Lung microvascular endothelial cell (primary cell): ENCODE data around the gene SLC11A1. TPM values are rescaled to one million over a fixed set of nuclear protein-coding genes. Genes with fewer than 3 reads are reported as not detected.

Experiments used
- DNase-seq, 2 donors: peaks; one replicate each; pipeline versions ENCODE4 v3.0.0 to v3.0.0-alpha.2; 2010; ENCODE audit warnings: low read depth in 2 of 2
- total RNA-seq: library from RNA; depleted of rRNA; stranded (reverse); fragments of >200 nt; gene quantifications from 2 replicates; pipeline ENCODE4 v1.2.1, GENCODE V29; 2014

Gene SLC11A1
- total RNA-seq, 1 donor from 2014 or later = 0.20 TPM

DNA sequence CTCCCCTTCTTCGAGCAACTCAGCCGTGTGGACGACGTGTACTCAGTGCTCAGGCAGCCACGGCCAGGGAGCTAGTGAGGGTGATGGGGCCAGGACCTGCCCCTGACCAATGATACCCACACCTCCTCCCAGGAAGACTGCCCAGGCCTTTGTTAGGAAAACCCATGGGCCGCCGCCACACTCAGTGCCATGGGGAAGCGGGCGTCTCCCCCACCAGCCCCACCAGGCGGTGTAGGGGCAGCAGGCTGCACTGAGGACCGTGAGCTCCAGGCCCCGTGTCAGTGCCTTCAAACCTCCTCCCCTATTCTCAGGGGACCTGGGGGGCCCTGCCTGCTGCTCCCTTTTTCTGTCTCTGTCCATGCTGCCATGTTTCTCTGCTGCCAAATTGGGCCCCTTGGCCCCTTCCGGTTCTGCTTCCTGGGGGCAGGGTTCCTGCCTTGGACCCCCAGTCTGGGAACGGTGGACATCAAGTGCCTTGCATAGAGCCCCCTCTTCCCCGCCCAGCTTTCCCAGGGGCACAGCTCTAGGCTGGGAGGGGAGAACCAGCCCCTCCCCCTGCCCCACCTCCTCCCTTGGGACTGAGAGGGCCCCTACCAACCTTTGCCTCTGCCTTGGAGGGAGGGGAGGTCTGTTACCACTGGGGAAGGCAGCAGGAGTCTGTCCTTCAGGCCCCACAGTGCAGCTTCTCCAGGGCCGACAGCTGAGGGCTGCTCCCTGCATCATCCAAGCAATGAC lies 22.4 kb downstream of the SLC11A1 start:
- DNase-seq = no peak

- DNase-seq = no peak
Measured at GRCh38 chr2:218405086-218405745, 23.1 kb downstream of the SLC11A1 start.

DNA sequence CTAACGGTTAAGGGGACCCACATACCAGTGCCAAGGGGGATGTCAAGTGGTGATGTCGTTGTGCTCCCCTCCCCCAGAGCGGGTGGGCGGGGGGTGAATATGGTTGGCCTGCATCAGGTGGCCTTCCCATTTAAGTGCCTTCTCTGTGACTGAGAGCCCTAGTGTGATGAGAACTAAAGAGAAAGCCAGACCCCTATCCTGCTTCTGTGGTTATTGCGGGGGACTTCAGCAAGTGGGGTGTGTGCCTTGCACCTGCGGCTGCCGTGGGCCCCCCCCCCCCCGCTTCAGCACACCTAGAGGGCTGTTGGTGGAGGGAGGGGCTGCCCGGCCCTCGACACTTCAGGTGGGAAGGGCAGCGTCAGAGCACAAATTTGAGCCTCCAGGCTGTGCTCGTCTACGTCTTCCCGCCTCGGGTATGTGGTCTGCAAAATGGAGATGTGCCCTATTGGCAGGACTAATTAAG lies 23.7 kb downstream of the SLC11A1 start:
- DNase-seq = peak in 1 of 2 donors; percentile 33

DNA sequence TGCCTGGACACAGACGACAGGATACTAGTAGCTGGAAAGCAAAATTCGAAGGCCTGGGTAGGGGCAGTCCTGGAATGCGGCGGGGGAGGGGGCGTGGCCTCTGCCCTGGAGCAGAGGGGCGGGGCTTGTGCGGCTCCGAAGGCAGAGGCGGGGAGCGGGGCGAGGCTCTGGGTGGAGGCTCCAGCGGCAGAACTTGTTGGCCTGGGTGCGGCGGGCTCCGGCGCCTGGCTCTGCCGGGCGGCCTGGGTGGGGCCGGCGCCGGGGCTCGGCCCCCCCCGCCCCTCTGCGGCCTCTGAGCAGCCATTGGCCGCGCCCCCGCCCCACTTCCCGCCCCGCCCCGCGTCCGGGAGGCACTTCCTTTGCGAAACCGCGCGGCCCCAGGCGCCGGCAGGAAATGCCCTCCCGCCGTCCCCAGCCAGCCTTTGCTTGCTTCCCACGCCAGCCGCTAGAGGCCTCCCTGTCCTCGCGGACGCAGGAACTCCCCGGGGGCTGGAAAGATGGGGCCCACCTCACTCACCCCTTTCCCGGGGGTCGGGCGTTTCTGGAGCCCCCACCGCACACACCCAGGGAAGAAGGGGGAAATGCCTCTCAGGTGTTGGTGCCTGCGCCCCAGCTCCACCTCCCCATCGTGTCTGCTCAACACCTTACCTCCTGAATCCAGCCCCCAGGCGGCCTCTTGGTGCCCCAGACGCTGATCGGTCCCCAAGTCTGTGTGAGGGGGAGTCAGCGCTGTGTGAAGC lies 24.3 kb downstream of the SLC11A1 start:
- DNase-seq = peak; percentile 94 to 95

DNA sequence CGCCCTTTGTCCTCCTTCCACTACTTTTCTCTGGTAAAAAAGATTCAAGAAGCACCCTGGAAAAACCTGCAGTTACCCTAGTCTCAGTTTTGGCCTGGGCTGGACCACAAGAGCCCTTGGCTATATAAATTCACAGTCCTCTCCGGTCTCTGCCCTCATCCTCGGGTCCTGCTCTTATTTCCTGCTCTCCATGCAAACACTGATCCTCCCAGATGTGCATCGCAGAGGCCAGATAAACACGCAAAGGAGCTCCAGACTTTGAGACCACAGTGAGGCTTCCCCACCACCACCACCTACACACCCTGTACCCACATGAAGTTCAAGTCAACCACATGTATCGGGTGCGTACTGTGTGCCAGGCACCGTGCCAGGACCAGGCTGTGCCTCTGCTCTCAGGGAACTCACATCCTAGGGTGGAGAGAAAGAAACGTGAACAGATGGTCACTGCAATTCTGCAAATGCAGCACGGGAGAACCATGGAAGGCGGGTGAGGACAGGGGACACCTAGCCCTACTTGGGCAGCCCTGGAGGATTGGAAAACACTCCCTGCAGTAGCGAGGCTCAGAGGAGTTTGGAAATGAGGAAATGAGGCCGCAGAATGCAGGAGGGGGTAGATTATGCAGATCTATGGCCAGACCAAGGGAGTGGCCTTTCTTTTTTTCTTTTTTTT lies 25.0 kb downstream of the SLC11A1 start:
- peak; percentile 21 to 36 for DNase-seq

DNA sequence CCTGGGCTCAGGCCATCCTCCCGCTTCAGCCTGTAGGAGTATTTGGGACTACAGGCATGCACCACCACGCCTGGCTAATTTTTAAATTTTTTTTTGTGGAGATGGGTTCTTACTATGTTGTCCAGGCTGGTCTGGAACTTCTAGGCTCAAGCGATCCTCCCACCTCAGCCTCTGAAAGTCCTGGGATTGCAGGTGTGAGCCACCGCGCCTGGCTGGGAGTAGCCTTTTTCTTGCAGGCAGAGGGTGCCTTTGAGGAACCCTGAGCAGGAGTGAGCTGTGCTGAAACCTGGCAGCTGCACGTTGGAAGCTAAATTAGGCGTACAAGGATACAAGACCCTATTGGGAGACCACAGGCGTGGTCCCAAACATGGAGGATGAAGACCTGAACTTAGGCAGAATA lies 25.6 kb downstream of the SLC11A1 start:
- no peak for DNase-seq

- no peak for DNase-seq
Measured at GRCh38 chr2:218418321-218418716, 36.2 kb downstream of the SLC11A1 start.

GRCh38 chr2:218418717-218419458 lies 36.8 kb downstream of the SLC11A1 start, which contains the start of gene VIL1:
Gene VIL1 (plus strand): TSS chr2:218419123. CDS start chr2:218423779, 4,656 bp downstream.
- no peak for DNase-seq

GRCh38 chr2:218419630-218420216 lies 37.6 kb downstream of the SLC11A1 start:
- no peak for DNase-seq

- no peak for DNase-seq
Measured at GRCh38 chr2:218421027-218421426, 39.0 kb downstream of the SLC11A1 start.

DNA sequence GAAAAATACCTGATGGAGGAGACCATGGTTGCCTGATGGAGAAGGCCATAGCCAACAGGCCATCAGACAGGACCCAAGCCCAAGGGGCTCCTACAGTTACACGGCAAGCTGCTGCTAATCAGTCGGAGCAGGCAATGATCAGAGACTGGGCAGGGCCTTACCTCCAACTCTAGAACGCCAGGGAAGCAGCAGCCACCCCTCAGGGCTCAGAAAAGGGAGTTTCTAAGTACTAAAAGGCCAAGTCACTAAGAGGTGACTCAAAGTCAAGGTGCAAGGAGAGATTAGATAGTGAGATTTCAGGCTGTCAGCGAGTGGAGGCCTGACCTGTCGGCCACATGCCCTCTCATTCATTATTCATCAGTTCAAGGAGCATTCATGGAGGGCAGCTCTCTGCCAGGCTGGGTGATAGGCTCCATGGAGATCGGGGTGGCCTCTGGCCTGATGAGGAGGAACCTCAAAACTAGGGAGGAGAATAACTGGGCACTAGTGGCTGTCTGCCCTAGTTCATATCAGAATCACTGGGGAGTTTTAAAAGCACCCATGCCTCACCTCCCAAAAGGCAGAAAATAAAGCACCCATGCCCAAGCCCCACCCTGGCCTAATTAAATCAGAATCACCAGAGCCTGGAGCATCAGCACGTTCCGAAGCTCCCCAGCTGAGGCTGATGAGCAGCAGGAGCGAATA lies 40.5 kb downstream of the SLC11A1 start:
- no peak for DNase-seq

DNA sequence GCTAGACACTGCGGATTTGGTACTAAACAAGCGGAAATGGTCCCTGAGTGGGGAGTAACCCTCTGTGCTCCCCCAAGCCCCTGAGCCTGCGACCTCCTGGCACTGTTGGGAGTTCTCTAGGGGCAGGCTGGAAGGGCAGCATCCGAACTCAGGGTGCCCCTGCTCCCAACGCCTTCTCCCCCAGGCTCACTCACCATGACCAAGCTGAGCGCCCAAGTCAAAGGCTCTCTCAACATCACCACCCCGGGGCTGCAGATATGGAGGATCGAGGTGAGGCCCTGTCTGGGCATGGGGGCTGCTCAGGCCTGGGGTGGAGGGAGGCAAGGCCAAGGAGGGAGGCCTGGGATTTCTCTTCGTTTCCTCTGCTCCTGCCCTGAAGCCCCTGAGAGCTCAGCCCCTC lies 41.5 kb downstream of the SLC11A1 start:
- DNase-seq = no peak

GRCh38 chr2:218425531-218425930 lies 43.5 kb downstream of the SLC11A1 start:
- DNase-seq = no peak

DNA sequence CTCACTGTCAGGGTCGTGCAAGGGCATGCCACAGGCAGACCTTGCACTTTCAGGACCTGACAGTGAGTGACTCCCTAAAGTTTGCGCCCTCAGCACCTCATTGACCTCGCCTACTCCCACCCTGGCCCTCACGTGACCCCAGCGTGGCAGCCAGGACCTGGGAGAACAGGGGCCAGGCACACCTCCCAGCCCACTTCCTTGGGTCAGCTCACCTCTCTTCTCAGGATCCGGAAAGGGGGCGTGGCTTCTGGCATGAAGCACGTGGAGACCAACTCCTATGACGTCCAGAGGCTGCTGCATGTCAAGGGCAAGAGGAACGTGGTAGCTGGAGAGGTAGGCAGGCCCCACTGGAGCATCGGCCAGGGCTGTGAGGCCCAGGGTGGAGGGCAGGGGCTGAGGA lies 45.7 kb downstream of the SLC11A1 start:
- no peak for DNase-seq

GRCh38 chr2:218428846-218429558 lies 46.9 kb downstream of the SLC11A1 start:
- DNase-seq = no peak

GRCh38 chr2:218429911-218430692 lies 48.0 kb downstream of the SLC11A1 start:
- DNase-seq = no peak

DNA sequence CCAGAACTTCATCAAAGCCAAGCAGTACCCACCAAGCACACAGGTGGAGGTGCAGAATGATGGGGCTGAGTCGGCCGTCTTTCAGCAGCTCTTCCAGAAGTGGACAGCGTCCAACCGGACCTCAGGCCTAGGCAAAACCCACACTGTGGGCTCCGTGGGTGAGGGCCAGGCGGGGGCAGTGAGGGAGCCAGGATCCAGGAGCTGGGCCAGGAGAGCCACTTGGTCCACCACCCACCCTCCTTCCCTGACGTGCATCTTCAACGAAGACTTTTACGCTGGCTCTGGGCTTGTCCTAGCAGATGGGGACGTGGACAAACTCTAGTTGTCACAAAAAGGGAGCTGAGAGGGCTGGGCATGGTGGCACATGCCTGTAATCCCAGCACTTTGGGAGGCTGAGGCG lies 48.6 kb downstream of the SLC11A1 start:
- no peak for DNase-seq

DNA sequence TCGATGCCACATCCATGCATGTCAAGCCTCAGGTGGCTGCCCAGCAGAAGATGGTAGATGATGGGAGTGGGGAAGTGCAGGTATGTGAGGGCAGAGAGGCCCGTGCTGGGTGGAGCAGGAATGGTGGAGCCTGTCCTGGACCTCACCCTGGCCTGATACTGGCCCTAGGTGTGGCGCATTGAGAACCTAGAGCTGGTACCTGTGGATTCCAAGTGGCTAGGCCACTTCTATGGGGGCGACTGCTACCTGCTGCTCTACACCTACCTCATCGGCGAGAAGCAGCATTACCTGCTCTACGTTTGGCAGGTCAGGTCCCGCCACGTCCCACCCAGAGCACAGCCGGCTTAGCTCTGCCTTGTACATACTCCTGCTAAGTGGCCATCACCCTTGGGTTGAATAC lies 49.8 kb downstream of the SLC11A1 start:
- DNase-seq = no peak
